ENCODE results near the gene SPTBN5. TPM values are rescaled to one million over a fixed set of nuclear protein-coding genes. Genes with fewer than 3 reads are reported as not detected.

Gene SPTBN5
- total RNA-seq, 1 experiment from 2014 or later = 2.5 TPM

- no peaks in the 10 kb centered on the region for H3K9me3 ChIP-seq
- H3K27me3 Mint-ChIP-seq (ENCODE audit: insufficient read depth, unreplicated experiment) = no peaks in the 10 kb centered on the region
- H3K4me3 Mint-ChIP-seq (ENCODE audit: unreplicated experiment) = no peak overlapping the region
- no peak for TF ChIP-seq CTCF (IDR thresholded peaks at IDR 0.05; ENCODE audit: insufficient read depth in 1 of 2, low read depth in 1 of 2, low read length in 1 of 2, severe bottlenecking in 1 of 2, unreplicated experiment in 1 of 2)
- no peaks in the 10 kb centered on the region for H3K4me1 Mint-ChIP-seq (ENCODE audit: low read depth, unreplicated experiment)
- intact Hi-C loops (cut with micrococcal nuclease; ENCODE audit: unreplicated experiment) = no loop called here
- ChIA-PET CTCF (no interaction called here), POLR2A (interaction anchor here (0.5 to 0.6 kb wide), 2 partner anchors 68 to 94 kb away, joined by 3 to 4 read pairs; no protein-coding TSS in a partner anchor)
- no peak for DNase-seq
- H3K9me3 Mint-ChIP-seq (ENCODE audit: unreplicated experiment) = no peaks in the 10 kb centered on the region
- H3K36me3 ChIP-seq (ENCODE audit: control insufficient read depth, insufficient read depth, low read length) = no peaks in the 10 kb centered on the region
- no peak overlapping the region for H3K27ac Mint-ChIP-seq (ENCODE audit: unreplicated experiment)
- no TSS peak for BruUV-seq (replicated peaks)
- no peaks in the 10 kb centered on the region for H3K4me1 ChIP-seq
- H3K4me3 ChIP-seq (ENCODE audit: low read depth, low read length) = no peak overlapping the region
- H3K36me3 Mint-ChIP-seq (ENCODE audit: insufficient read depth, unreplicated experiment) = peaks cover 12% of the 10 kb centered on the region
- no peaks in the 10 kb centered on the region for H3K27me3 ChIP-seq (replicated peaks; ENCODE audit: control insufficient read depth, insufficient read depth, low read length)
These were observed 42.7 kb downstream of the SPTBN5 start for GRCh38 chr15:41851167-41851523.

- DNase-seq = no peak
- H3K27me3 ChIP-seq (replicated peaks; ENCODE audit: control insufficient read depth, insufficient read depth, low read length) = no peaks in the 10 kb centered on the region
- H3K4me3 ChIP-seq (ENCODE audit: low read depth, low read length) = no peak overlapping the region
- H3K4me1 ChIP-seq = no peaks in the 10 kb centered on the region
- ChIA-PET POLR2A (interaction anchor here (0.5 kb wide), 1 partner anchor 94 kb away, joined by 4 read pairs; no protein-coding TSS in a partner anchor), CTCF (no interaction called here)
- no peaks in the 10 kb centered on the region for H3K9me3 ChIP-seq
- Mint-ChIP-seq H3K4me1 (ENCODE audit: low read depth, unreplicated experiment) (no peaks in the 10 kb centered on the region), H3K4me3 (ENCODE audit: unreplicated experiment) (no peak overlapping the region), H3K27me3 (ENCODE audit: insufficient read depth, unreplicated experiment) (no peaks in the 10 kb centered on the region), H3K27ac (ENCODE audit: unreplicated experiment) (no peak overlapping the region), H3K9me3 (ENCODE audit: unreplicated experiment) (no peaks in the 10 kb centered on the region), H3K36me3 (ENCODE audit: insufficient read depth, unreplicated experiment) (peaks cover 12% of the 10 kb centered on the region)
- intact Hi-C loops (cut with micrococcal nuclease; ENCODE audit: unreplicated experiment) = no loop called here
- BruUV-seq (replicated peaks) = no TSS peak
- no peak for TF ChIP-seq CTCF (IDR thresholded peaks at IDR 0.05; ENCODE audit: insufficient read depth in 1 of 2, low read depth in 1 of 2, low read length in 1 of 2, severe bottlenecking in 1 of 2, unreplicated experiment in 1 of 2)
- H3K36me3 ChIP-seq (ENCODE audit: control insufficient read depth, insufficient read depth, low read length) = no peaks in the 10 kb centered on the region
These were observed 43.2 kb downstream of the SPTBN5 start for GRCh38 chr15:41850482-41851166.

GRCh38 chr15:41849861-41850260 is 44.0 kb downstream of the SPTBN5 start:
- POLR2A ChIA-PET = no interaction called here
- H3K9me3 ChIP-seq = no peaks in the 10 kb centered on the region
- no peak overlapping the region for H3K4me3 ChIP-seq (ENCODE audit: low read depth, low read length)
- intact Hi-C loops (cut with micrococcal nuclease; ENCODE audit: unreplicated experiment) = no loop called here
- Mint-ChIP-seq H3K9me3 (ENCODE audit: unreplicated experiment) (no peaks in the 10 kb centered on the region), H3K4me1 (ENCODE audit: low read depth, unreplicated experiment) (no peaks in the 10 kb centered on the region), H3K27ac (ENCODE audit: unreplicated experiment) (no peak overlapping the region), H3K27me3 (ENCODE audit: insufficient read depth, unreplicated experiment) (no peaks in the 10 kb centered on the region), H3K36me3 (ENCODE audit: insufficient read depth, unreplicated experiment) (peaks cover 12% of the 10 kb centered on the region), H3K4me3 (ENCODE audit: unreplicated experiment) (no peak overlapping the region)
- no peak for DNase-seq
- no TSS peak for BruUV-seq (replicated peaks)
- TF ChIP-seq CTCF (IDR thresholded peaks at IDR 0.05; ENCODE audit: insufficient read depth in 1 of 2, low read depth in 1 of 2, low read length in 1 of 2, severe bottlenecking in 1 of 2, unreplicated experiment in 1 of 2) = no peak
- no peaks in the 10 kb centered on the region for H3K36me3 ChIP-seq (ENCODE audit: control insufficient read depth, insufficient read depth, low read length)
- no peaks in the 10 kb centered on the region for H3K4me1 ChIP-seq
- no peaks in the 10 kb centered on the region for H3K27me3 ChIP-seq (replicated peaks; ENCODE audit: control insufficient read depth, insufficient read depth, low read length)
- CTCF ChIA-PET = no interaction called here

All from Caco-2 (cell line).